Fibroblast of lung (primary cell): ENCODE data around the gene PIGBOS1. TPM values are rescaled to one million over a fixed set of nuclear protein-coding genes. Genes with fewer than 3 reads are reported as not detected.

ENCODE experiments used
- DNase-seq, 2 donors: peaks; one replicate each; pipeline versions ENCODE4 v3.0.0 to v3.0.0-alpha.2; 2010; ENCODE audit warnings: low read depth in 2 of 2
- H2AFZ ChIP-seq: 2 replicates; pipeline ENCODE4 v1.5.1; 2012; ENCODE audit warnings: low read length, control low read depth, inconsistent platforms
- H3K27ac ChIP-seq: 2 replicates; pipeline ENCODE4 v1.5.1; 2011; ENCODE audit warnings: low read length, control low read depth; ENCODE audit not compliant: insufficient read depth
- H3K27me3 ChIP-seq: 2 replicates; pipeline ENCODE4 v1.5.1; 2011; ENCODE audit warnings: mild to moderate bottlenecking, low read length; ENCODE audit not compliant: control insufficient read depth, insufficient read depth
- H3K36me3 ChIP-seq: 2 replicates; pipeline ENCODE4 v1.5.1; 2011; ENCODE audit warnings: low read length; ENCODE audit not compliant: control insufficient read depth, insufficient read depth
- H3K4me1 ChIP-seq: 2 replicates; pipeline ENCODE4 v1.5.1; 2011; ENCODE audit warnings: low read length; ENCODE audit not compliant: control insufficient read depth, insufficient read depth; ENCODE audit errors: extremely low read depth
- H3K4me2 ChIP-seq: 2 replicates; pipeline ENCODE4 v1.5.1; 2011; ENCODE audit warnings: low read length, control low read depth; ENCODE audit not compliant: insufficient read depth; ENCODE audit errors: extremely low read depth
- H3K4me3 ChIP-seq, 4 experiments: fragments of 200-600 bp in 1 of 4; sonication (generic) in 1 of 4; replicated peaks in 1 of 4; 2 replicates each; pipeline ENCODE4 v1.5.1; 2011 to 2016; ENCODE audit warnings: low read length in 4 of 4, low read depth in 3 of 4, mild to moderate bottlenecking in 3 of 4, control low read depth in 2 of 4, inconsistent platforms in 1 of 4, mixed read lengths in 1 of 4; ENCODE audit not compliant: insufficient read depth in 1 of 4; ENCODE audit errors: control extremely low read depth in 1 of 4
- H3K79me2 ChIP-seq: 2 replicates; pipeline ENCODE4 v1.5.1; 2012; ENCODE audit warnings: mild to moderate bottlenecking, low read length, inconsistent platforms; ENCODE audit not compliant: control insufficient read depth, insufficient read depth
- H3K9ac ChIP-seq: 2 replicates; pipeline ENCODE4 v1.5.1; 2011; ENCODE audit warnings: mild to moderate bottlenecking, low read length, control low read depth; ENCODE audit not compliant: insufficient read depth
- H3K9me3 ChIP-seq: 2 replicates; pipeline ENCODE4 v1.5.1; 2012; ENCODE audit warnings: low read depth, low read length; ENCODE audit not compliant: control insufficient read depth, insufficient read depth
- H4K20me1 ChIP-seq: 2 replicates; pipeline ENCODE4 v1.5.1; 2011; ENCODE audit warnings: low read length; ENCODE audit not compliant: control insufficient read depth, insufficient read depth; ENCODE audit errors: extremely low read depth
- EZH2 ChIP-seq: IDR thresholded peaks from 2 replicates; pipeline ENCODE4 v1.5.1; 2012; ENCODE audit warnings: low read length, control low read depth, mild to moderate bottlenecking; ENCODE audit errors: missing control alignments
- polyA plus RNA-seq, 2 donors: library from polyadenylated mRNA; depleted of rRNA in 1 of 2; stranded (reverse) in 1 of 2; unstranded in 1 of 2; fragments of >200 nt; gene quantifications; 2 replicates each; pipeline ENCODE4 v1.2.1, GENCODE V29; 2011 to 2012; ENCODE audit warnings: missing spikeins in 1 of 2
- total RNA-seq: library from RNA; depleted of rRNA; stranded (reverse); fragments of >200 nt; gene quantifications from 2 replicates; pipeline ENCODE4 v1.2.1, GENCODE V29; 2014
- TF ChIP-seq, protein P1 (sequence below), 2 donors: IDR thresholded peaks in 1 of 2; conservative IDR thresholded peaks in 1 of 2; 1 replicate in 1 of 2; 2 replicates in 1 of 2; pipeline ENCODE4 v1.5.1; 2011 to 2012; ENCODE audit warnings: low read length in 2 of 2, control low read depth in 1 of 2, inconsistent platforms in 1 of 2, low read depth in 1 of 2, mild to moderate bottlenecking in 1 of 2

The PIGBOS1 gene
- total and polyA plus RNA-seq, 2 donors (not counting 1 experiment from before 2014, with no cell fraction given) = 10.9 to 18.5 TPM

DNA sequence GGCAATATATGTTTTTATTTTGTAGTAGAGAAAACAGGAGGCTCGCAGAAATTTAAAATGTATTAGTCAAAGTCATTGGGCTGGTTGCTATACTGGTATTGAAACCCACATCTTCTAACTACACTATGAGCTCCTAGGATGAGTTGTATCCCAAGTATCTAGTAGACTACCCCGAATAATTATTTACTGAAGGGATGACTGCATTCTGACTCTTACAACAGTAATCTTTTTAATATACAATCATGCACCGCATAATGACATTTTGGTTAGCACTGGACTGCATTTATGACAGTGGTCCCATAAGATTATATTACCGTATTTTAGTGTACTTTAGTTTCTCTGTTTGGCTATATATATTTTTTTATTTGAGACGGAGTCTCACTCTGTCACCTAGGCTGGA, 15.4 kb upstream of the PIGBOS1 start:
- Histone ChIP-seq H4K20me1 (no peaks in the 10 kb centered on the region), H3K9me3 (no peaks in the 10 kb centered on the region), H3K4me2 (no peak overlapping the region), H3K27ac (peak overlapping the region; percentile 13), H3K4me1 (no peaks in the 10 kb centered on the region), H3K27me3 (no peaks in the 10 kb centered on the region), H3K9ac (no peak overlapping the region), H2AFZ (no peak overlapping the region), H3K4me3 (no peak overlapping the region), H3K79me2 (no peaks in the 10 kb centered on the region), H3K36me3 (no peaks in the 10 kb centered on the region)
- no peak for TF ChIP-seq EZH2
- TF ChIP-seq, protein P1, sequence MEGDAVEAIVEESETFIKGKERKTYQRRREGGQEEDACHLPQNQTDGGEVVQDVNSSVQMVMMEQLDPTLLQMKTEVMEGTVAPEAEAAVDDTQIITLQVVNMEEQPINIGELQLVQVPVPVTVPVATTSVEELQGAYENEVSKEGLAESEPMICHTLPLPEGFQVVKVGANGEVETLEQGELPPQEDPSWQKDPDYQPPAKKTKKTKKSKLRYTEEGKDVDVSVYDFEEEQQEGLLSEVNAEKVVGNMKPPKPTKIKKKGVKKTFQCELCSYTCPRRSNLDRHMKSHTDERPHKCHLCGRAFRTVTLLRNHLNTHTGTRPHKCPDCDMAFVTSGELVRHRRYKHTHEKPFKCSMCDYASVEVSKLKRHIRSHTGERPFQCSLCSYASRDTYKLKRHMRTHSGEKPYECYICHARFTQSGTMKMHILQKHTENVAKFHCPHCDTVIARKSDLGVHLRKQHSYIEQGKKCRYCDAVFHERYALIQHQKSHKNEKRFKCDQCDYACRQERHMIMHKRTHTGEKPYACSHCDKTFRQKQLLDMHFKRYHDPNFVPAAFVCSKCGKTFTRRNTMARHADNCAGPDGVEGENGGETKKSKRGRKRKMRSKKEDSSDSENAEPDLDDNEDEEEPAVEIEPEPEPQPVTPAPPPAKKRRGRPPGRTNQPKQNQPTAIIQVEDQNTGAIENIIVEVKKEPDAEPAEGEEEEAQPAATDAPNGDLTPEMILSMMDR (conservative IDR thresholded peaks at IDR 0.05 in 1 of 2, IDR thresholded peaks at IDR 0.05 in 1 of 2; ENCODE audit: low read depth in 1 of 2, low read length in 2 of 2) = no peak
- peak; percentile 2 to 12 for DNase-seq

DNA sequence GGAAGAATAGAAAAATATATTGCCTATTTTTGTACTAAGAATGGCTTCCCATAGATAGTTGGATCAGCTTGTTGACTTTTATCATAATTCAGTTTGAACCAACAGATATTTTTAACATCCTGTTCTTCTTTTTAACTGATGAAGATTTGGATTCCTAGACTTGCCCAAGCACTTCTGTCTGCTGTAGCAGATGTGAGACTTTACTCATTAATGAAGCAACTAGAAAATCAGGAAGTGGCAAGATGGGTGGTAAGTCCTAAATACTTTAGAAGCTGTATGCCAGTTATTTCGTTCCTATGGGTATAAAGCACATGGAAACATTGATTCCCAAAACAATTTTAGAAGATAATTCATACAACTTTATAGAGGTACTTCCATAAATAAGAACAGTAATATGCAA, 8.5 kb upstream of the PIGBOS1 start:
- no peaks in the 10 kb centered on the region for H3K79me2 ChIP-seq
- H3K36me3 ChIP-seq = no peaks in the 10 kb centered on the region
- H3K9ac ChIP-seq = no peak overlapping the region
- no peak for TF ChIP-seq EZH2
- TF ChIP-seq, protein P1 (conservative IDR thresholded peaks at IDR 0.05 in 1 of 2, IDR thresholded peaks at IDR 0.05 in 1 of 2; ENCODE audit: low read depth in 1 of 2, low read length in 2 of 2) = no peak
- no peak for DNase-seq
- no peak overlapping the region for H3K4me2 ChIP-seq
- H3K4me3 ChIP-seq = no peak overlapping the region
- H4K20me1 ChIP-seq = no peaks in the 10 kb centered on the region
- no peak overlapping the region for H3K27ac ChIP-seq
- H3K4me1 ChIP-seq = no peaks in the 10 kb centered on the region
- no peaks in the 10 kb centered on the region for H3K9me3 ChIP-seq
- no peaks in the 10 kb centered on the region for H3K27me3 ChIP-seq
- no peak overlapping the region for H2AFZ ChIP-seq

DNA sequence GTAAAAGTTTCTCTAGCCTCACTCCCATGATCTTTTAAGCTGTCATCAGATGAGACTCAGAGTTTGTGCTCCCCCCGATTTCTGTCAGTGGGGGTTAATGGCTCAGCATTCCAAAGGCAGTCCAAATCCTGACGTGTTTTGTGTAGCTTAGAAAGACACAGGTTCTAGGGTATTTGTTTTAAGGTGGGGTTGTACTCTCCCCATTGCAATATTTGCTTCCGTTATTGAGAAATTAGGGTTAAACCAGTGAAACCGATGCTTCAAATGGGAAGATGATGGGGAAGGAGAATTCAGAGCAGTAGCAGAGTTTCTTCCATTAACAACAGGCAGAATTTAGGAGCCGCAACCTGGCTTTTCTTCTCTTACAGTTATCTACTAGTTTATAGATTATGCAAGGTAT, 3.5 kb upstream of the PIGBOS1 start:
- H3K27me3 ChIP-seq = no peaks in the 10 kb centered on the region
- H3K36me3 ChIP-seq = no peaks in the 10 kb centered on the region
- no peaks in the 10 kb centered on the region for H3K9me3 ChIP-seq
- H3K79me2 ChIP-seq = peaks cover 5% of the 10 kb centered on the region
- H2AFZ ChIP-seq = no peak overlapping the region
- H4K20me1 ChIP-seq = no peaks in the 10 kb centered on the region
- no peak overlapping the region for H3K4me3 ChIP-seq
- no peak for DNase-seq
- peaks cover 4% of the 10 kb centered on the region for H3K4me1 ChIP-seq
- no peak overlapping the region for H3K9ac ChIP-seq
- no peak overlapping the region for H3K27ac ChIP-seq
- TF ChIP-seq EZH2 = no peak
- TF ChIP-seq, protein P1 (conservative IDR thresholded peaks at IDR 0.05 in 1 of 2, IDR thresholded peaks at IDR 0.05 in 1 of 2; ENCODE audit: low read depth in 1 of 2, low read length in 2 of 2) = no peak
- H3K4me2 ChIP-seq = no peak overlapping the region
